DMS 273 (cell line): Measurements from ENCODE around the gene PLA2G2D.
A peak's percentile ranks its signal among the peaks of the same experiment; 100 is the strongest.

Source experiments
- DNase-seq: peaks from one replicate; lab custom pipeline; 2025; ENCODE audit not compliant: unreplicated experiment; lab: John Stamatoyannopoulos, UW

The PLA2G2D gene

GRCh38 chr1:20115479-20115878 lies 3.9 kb downstream of the PLA2G2D start:
- no peak for DNase-seq

- DNase-seq, result no peak
Observed at GRCh38 chr1:20114021-20114648, 5.2 kb downstream of the PLA2G2D start.

GRCh38 chr1:20112279-20113000 lies 6.9 kb downstream of the PLA2G2D start:
- DNase-seq, result peak; percentile 50

- no peak for DNase-seq
Observed at GRCh38 chr1:20111452-20111851, 7.9 kb downstream of the PLA2G2D start.

- no peak for DNase-seq
Observed at GRCh38 chr1:20110679-20111078, 8.7 kb downstream of the PLA2G2D start.

- DNase-seq, result no peak
Observed at GRCh38 chr1:20109223-20109856, 10.0 kb downstream of the PLA2G2D start.

GRCh38 chr1:20108366-20109123 lies 10.8 kb downstream of the PLA2G2D start:
- no peak for DNase-seq

GRCh38 chr1:20107796-20108195 lies 11.5 kb downstream of the PLA2G2D start:
- DNase-seq, result no peak

- DNase-seq, result no peak
Observed at GRCh38 chr1:20107351-20107750, 12.0 kb downstream of the PLA2G2D start.

GRCh38 chr1:20105856-20106255 lies 13.5 kb downstream of the PLA2G2D start:
- DNase-seq, result no peak

- peak; percentile 21 for DNase-seq
Observed at GRCh38 chr1:20102875-20103274, 16.5 kb downstream of the PLA2G2D start.

- DNase-seq, result peak; percentile 78
Observed at GRCh38 chr1:20100632-20101355, 18.5 kb downstream of the PLA2G2D start.

GRCh38 chr1:20099533-20099932 lies 19.8 kb downstream of the PLA2G2D start:
- DNase-seq, result no peak

GRCh38 chr1:20096840-20097447 lies 22.4 kb downstream of the PLA2G2D start:
- no peak for DNase-seq

GRCh38 chr1:20095564-20096434 lies 23.5 kb downstream of the PLA2G2D start:
- DNase-seq, result no peak

- no peak for DNase-seq
Observed at GRCh38 chr1:20093940-20094391, 25.4 kb downstream of the PLA2G2D start.

GRCh38 chr1:20093303-20093702 lies 26.0 kb downstream of the PLA2G2D start:
- no peak for DNase-seq

GRCh38 chr1:20090641-20091040 lies 28.7 kb downstream of the PLA2G2D start:
- no peak for DNase-seq

GRCh38 chr1:20090119-20090518 lies 29.2 kb downstream of the PLA2G2D start:
- DNase-seq, result no peak
